DMS153 (cell line): ENCODE data around the gene KCTD11.

Source experiments
- DNase-seq: peaks from one replicate; lab custom pipeline; 2025; lab: John Stamatoyannopoulos, UW

Gene KCTD11

DNA sequence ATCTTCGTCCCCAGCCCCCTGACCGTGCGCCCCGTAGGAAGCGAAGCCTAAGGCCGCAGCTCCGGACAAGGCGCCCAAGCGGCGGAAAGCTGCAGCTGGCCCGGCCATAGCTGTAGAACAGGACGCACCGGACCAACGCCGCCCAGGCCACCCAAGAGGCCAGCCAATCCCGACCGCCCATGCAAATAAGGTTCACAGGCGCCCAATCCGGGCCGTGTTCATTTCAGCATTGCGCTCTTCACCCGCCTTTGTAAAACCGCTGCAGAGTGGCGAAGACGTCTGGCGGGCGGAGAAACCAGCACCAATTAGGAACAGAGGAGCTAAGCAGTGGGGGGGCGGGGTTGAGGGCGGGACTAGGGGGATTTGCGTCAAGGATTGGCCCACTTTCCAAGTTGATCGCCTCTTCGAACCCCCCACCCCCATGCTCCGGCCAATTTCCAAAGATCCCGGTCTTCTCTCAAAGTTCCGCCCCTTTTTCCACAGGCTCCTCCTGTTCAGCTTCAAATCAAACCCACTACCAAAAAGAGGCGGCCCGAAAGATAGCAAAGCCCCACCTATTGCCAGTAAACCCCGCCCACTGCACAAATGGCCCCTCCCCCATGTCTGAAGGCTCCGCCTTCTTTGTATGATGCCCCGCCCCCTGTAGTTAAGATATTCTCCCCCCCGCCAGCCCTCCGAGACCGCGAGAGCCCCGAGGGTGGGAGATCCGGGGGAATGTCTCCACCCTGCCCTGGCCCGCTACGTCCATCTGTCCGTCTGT, 52.2 kb downstream of the KCTD11 start, which contains the start of gene TMEM256:
TSS of gene TMEM256 (minus strand) at position 121 of the 760 bp plus-strand sequence. CDS start at position 108, 13 bp downstream.
- peak; percentile 95 for DNase-seq
